ENCODE measurements around the gene COX8A.
"Not testable (repeated sequence)": the region's sequence is repeated elsewhere in the genome, so short reads cannot be mapped to it uniquely, and the experiment has no call there.

The COX8A gene, protein sequence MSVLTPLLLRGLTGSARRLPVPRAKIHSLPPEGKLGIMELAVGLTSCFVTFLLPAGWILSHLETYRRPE

DNA sequence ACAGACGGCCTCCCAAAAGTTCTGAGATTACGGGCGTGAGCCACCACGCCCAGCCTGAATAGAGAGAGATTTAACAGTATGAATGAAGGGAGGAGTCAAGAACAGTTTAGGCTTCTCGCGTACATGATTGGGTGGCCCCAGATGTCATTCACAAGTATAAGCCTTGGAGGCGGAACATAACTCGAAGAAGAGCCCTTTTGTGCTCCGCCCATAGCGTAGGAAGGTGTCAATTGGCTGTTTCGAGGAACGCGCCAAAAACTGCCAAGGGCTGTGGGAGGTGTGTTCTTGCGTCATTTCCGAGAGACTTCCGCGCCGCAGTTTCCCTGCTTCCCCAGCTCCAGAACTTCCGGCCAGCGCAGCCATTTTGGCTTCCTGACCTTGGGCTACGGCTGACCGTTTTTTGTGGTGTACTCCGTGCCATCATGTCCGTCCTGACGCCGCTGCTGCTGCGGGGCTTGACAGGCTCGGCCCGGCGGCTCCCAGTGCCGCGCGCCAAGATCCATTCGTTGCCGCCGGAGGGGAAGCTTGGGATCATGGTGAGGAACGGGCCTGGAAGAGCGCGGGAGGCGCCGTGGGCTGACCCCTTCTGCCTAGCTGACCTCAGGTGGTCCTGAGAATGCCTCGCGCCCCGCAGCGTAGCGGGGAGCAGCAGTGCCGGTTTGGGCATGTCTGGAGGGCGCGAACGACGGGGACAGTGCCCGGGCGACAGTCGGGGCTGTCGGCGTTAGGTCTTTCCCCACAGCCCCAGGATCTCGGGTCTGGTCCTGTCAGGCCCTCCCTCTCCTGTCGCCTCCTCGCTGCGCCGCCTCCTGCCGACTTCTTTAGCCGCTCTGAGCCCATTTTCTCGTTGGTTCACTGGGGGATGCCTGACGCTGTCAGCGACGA lies at the start of gene COX8A:
TSS of gene COX8A (plus strand) at position 362 of the 885 bp plus-strand sequence. CDS start at position 423, 61 bp downstream.
- peak; percentile 88 to 90 for DNase-seq (ENCODE audit: low read depth in 2 of 2)

DNA sequence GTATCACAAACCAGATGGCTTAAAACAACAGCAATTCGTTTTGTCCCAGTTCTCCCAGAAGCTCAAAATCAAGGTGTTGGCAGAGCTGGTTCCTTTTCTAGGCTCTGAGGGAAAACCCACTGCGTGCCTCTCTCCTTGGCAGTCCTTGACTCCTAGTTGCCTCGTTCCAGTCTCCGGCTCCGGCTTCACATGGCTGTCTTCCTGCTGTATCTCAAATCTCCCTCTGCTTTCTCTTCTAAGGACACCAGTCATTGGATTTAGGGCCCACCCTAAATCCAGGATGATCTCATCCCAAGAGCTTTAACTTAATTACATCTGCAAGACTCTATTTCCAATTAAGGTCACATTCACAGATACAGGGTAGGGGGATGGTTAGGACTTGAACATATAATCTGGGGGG lies 44.8 kb upstream of the COX8A start:
- DNase-seq (ENCODE audit: low read depth in 2 of 2) = no peak

DNA sequence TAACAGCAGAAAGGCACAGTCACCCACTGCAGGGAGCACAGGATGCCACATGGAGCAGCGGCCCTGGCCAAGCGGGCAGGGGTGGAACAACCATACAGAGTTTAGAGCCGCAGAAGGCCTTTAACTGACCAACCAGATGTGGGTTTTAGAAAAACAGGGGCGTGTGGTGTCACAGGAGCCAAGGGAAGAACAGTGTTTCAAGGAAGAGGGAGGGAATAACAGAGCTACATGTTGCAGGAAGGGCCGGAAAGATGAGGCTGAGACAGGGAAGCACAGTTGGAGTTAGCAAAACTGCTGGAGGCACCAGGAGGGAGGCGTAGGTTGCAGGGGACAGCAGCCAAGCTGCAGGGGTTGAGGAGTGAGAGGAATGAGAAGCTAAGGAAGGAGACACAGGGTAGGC lies 43.4 kb upstream of the COX8A start:
- DNase-seq (ENCODE audit: low read depth in 2 of 2) = no peak

DNA sequence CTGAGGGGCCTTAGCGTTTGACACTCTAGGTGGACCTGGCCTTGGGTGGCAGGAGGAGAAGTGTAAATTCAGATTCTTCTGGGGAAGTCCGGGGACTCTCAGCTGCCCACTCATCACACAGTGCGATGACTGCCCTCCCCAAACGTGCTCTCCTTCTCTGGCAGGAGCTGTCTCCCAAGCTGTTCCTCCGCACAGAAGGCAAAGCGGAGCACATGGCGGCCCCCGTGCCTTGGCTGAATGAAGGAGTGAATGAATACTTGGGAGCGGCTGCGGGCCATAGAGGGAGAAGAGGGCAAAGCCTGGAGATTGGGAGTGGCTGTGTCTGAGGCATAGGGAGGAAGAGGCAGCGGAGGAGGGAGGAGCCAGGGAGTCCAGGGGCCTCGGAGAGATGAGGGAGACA lies 42.5 kb upstream of the COX8A start:
- no peak for DNase-seq (ENCODE audit: low read depth in 2 of 2)

DNA sequence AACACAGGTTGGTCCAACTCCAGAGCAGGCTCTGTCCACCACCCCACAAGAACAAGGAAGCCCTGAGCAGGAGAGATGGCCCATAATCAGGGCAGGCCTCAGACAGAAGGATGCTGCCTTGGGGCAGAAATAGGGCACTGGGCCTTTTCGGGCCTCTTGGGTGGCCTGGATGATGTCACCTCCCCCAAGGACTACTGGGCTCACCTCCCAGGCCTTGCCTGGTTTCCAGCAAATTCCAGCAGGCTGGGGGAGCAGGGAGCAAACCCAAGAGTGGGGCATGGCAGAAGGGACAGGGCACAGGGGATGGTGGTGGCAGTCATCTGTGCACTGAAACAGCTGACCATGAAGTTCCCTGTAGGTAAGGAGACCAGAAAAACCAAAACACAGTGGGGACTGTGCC lies 41.0 kb upstream of the COX8A start:
- no peak for DNase-seq (ENCODE audit: low read depth in 2 of 2)

DNA sequence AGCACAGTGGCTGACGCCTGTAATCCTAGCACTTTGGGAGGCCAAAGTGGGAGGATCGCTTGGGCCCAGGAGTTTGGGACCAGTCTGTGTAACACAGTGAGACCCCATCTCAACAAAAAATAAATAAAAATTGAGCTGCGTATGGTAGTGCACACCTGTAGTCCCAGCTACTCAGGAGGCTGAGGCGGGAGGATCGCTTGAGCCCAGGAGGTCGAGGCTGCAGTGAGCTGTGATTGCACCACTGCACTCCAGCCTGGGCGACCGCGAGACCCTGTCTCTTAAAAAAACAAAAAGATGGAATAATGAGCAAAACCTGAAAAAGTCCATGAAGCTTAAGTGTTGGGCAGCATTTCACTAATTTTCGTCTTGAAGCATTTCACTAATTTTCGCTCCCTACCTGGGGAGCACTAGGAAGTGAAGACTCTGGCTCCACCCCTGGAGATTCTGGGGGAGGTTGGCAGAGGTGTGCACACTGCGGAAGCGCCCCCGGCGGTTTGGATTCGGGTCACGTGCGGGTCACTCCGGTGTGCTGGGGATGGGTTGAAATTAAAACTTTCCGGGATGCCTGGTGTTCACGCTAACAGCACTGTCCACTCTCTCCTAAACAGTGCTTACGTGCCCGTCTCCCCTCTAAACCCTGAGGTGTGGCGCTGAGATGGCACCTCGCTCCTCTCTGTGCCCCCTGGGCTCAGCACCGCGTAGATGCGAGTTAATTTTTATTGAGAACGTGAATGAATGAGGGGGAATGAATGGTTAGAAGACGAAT lies 36.5 kb upstream of the COX8A start:
- DNase-seq (ENCODE audit: low read depth in 2 of 2) = no peak

DNA sequence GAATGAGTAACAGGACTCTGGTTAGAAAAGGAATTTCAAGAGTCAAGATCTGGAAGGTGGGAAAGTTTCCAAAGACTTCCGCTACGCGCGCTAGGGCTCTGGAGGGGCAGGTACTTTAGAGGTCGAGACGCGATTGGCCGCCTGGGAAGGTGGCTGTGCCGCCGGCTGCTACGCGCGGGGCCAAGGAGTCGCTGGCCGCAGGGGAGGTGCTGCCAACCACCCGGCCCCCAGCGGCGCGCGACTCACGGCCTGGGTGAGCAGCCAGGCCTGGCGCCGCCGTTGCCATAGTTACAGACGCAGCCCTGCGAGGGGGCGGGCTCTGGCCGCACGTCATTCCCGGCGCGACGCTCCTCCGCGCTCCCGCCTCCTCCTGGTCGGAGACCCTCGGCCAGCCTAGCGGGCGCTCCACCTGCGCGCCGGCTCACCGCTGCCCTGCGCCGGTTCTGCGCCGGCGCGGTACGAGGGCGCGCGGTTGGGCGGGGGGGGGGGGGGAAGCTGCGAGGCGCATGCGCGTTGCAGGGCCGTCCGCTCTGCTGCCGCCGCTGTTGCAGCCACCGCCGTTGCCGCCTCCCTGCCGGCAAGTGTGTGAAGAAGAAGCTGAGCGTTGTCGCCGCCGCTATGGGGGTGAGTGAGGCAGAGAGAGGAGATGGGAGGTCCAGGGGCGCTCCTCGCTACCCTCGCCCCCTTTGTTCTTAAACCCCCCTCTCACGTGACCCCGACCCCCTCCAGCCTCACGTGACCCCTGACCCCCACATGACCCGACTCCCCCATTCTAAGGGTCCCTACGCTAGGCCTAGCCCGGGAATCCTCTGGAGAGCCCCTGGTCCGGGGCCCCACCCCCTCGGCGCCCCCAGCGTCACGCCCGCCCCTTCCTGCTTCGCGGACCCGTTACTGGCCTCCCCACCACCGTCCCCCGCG lies 35.7 kb upstream of the COX8A start, which contains the start of gene NAA40:
TSS of gene NAA40 (plus strand) at position 524 of the 918 bp plus-strand sequence. CDS start at position 619, 95 bp downstream.
- DNase-seq (ENCODE audit: low read depth in 2 of 2) = peak; percentile 88 to 90

DNA sequence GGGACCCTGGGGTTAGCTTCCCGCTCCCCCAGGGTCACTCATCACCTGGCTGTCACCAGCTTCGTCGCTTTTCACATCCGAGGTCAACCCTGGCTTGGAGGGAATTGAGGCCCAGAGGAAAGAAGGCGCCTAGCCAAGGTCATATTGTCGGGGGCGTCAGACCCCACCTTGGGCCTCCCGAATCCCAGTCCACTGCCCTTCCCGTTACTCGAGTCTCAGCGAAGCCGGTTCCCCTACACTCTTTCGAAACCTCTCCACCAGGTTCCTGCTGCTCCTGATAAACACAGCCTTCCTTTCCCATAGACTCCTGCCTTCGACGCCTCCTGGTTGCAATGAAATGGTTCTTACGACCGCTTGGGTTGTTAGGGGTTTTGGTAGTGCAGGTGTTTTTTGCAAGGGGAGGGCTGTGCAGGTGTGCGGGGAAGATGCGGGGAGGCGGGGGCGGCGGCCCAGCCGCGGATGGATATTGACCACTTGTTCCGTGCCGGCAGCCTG lies 35.0 kb upstream of the COX8A start:
- no peak for DNase-seq (ENCODE audit: low read depth in 2 of 2)

DNA sequence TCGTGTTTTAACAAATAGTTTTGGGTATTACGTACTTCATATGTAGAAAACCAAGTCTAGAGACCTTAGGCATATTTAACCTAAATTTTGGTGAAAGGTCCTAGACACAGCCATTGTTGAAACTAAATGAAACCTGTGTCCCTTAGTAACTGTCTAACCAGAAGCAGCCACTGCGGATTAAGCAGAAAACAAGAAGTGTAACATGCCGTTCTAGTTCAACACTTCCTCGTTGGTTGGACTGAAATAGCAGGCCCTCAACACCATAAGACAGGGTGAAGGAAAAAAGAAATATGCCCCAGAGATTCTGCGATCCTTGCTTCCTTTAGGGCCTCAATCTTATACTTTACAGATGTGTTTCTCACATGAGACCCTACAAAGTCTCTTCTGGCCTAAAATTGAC lies 33.6 kb upstream of the COX8A start:
- DNase-seq (ENCODE audit: low read depth in 2 of 2) = no peak

DNA sequence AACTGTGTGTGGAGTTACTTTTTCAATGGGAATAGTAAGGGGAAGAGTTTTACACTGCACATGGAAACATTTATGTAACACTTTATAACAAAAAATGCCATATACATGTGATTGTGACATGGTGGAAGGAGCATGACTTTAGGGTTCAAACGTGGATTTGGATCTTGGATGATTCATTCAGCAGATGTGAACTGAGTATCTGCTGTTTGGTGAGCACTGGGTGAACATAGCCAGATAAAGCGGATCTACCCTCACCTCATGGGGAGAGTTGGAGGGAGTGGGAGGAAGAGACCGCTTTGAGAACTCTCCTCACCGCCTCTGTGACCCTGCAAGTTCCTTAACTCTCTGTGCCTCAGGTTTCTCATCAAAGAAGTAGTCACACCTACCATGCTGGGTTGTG lies 32.5 kb upstream of the COX8A start:
- DNase-seq (ENCODE audit: low read depth in 2 of 2) = no peak

DNA sequence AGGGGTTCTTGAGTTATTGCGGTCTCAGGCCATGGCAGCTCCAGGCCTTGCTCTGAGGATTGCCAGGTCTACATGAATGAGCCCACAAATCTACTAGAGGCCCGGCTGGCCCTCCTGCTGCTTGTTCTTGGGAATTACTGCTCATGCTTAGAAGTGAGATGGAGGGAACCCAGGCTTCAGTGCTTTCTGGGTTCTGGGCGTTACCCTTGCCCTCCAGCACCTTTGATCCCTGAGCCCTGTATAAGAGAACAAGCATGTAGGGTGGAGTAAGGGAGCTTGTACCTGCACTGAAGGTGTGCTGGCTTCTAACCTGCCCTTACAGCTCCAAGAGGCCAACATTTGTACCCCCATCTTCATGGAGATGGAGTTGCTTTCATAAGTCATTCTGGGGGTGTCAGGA lies 31.6 kb upstream of the COX8A start:
- DNase-seq (ENCODE audit: low read depth in 2 of 2) = no peak

DNA sequence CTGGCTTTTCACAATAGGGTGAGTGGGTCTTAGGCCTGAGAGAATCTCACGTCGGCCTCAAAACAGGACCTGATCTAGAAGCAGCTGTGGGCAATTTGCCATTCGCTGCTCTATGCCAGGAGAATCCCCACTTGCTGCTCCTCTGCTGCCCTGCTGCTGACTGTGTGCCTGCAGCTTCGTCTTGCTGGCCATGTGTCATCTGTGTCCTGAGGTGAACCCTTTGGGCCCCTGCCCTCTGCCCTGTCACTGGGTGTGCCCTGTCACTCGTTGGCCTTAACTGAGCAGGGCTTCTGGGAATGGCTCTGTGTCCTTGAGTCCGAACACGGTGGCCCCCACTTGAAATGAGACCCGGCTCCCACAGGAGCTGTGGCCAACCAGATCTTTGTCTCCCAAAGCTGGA lies 29.4 kb upstream of the COX8A start:
- no peak for DNase-seq (ENCODE audit: low read depth in 2 of 2)

DNA sequence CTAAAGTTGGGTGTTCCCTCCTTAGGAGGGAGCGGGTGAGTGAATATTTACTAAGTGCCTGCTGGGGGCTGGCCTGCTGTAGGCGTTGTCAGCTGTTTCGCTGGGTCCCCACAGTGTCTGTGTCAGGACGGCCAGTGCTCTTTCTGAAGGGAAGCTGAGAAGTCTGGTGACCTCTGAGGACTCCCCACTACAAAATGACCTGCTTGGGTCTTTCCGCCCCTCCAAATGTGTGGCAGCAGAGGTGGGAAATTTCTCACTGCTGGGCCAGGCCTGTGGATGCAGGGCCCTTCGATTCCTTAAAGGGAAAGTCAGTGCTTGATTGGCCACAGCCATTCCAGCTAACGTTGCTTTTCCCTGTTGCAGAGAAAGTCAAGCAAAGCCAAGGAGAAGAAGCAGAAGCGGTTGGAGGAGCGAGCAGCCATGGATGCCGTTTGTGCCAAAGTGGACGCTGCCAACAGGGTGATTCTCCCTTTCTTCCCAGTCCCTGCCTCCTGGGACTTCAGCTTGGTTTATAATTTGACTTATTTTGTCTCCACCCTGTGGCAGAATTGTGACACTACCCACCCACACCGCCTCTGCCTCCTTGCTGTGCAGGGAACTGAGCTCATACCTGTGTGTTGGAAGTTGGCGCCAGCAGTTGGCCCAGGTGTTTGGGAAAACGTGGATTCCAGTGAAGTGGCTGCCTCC lies 28.8 kb upstream of the COX8A start:
- peak; percentile 13 to 43 for DNase-seq (ENCODE audit: low read depth in 2 of 2)

DNA sequence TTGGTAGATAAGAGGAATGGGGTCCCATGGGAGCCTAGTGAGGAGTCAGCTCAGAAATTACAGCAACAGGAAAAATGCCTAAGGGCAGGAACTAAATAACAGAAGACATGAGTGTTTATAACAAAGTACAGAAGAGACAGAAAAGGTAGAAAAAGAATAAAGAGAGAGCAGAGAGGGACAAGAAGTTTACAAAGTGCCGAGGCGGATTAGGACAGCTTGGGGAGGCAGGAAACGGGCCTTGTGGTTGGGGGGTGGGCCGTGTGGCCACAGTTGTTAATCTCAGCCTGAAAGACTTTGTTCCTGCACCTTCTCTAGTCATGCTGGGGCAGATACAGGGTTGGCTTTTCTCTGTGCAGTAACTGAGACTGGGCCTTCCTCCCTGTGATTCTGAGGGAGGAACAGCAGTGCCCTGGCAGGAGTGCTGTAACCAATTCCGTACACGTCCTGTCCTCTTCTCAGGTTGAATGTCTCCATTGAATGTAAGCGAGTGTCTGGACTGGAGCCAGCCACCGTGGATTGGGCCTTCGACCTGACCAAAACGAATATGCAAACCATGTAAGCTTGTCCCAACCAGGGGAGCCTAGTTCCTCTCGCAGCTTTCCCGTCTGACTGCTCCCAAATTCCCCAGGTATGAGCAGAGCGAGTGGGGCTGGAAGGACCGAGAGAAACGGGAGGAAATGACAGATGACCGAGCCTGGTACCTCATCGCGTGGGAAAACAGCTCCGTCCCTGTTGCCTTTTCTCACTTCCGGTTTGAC lies 22.5 kb upstream of the COX8A start:
- no peak for DNase-seq (ENCODE audit: low read depth in 2 of 2)

DNA sequence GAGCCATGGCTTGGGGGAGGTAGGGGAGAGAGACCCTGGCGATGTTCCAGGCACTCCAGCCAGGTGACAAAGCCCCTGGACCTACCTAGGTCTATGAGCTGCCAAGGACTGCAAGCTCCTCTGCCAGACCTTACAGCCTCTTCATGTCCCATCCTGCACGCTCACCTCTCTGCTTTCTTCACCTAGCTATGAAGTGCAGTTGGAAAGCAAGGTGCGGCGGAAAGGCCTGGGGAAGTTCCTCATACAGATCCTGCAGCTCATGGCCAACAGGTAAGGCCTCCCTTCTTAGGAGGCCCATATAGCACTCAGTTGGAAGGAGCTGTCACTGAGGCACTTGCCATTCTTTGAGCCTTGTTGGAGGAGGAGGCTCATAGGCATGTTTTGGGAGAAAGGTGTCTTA lies 21.9 kb upstream of the COX8A start:
- DNase-seq (ENCODE audit: low read depth in 2 of 2) = no peak

DNA sequence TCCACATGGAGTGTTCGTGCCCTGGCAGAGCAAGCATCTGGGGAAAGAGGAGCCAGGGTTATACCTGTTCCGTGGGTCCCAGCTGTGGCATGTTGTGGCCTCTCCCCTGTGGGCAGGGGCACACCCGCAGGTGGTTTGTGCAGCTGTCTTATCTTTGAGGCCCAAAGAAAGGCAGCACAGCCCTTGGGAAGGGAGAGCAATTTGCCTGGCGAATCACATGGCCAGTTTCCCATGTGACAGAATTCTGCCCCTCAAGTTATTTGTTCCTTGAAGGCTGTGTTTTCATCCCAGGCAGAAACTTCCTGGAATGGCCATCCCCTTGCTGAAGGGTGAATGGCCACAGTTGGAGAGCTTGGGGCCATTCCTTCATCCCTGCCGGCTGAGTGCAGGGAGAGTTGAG lies 16.4 kb upstream of the COX8A start:
- no peak for DNase-seq (ENCODE audit: low read depth in 2 of 2)

DNA sequence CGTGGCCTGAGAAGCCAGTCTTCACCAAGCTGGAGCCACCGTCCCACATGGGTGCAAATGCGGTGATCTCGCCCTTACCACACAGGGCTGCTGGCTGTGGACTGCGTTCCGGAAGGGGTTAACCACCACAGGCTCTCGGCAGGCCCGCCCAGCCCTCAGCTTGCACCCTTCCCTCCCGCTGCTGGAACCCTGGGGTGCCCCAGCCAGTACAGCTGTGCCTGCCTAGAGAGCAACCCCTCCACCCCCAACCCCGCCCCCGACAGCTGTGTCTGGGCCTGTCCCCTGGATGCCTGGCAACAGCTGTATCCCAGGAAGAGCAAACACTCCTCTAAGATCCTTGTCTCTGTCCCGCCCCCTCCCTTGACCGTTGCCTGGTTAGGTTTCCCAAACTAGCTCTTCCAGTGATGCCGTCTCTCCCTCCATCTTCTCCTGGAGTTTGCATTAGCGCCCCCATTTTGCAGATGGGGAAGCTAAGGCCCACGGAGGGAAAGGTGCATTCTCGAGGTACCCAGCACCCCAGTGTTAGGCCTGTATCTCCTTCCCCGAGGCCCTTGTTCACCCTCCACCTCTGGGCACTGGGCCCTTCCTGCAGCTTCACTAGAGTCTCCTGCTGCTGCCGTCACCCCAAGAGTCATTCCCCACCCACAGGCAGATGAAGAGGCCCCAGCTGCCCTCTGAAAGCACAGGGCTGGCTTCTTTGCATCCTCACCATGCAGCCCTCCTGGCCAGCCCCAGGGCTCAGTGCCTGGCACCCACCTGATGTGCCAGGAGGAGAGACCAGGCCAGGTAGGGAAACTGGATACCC lies 12.6 kb upstream of the COX8A start:
- no peak for DNase-seq (ENCODE audit: low read depth in 2 of 2)

DNA sequence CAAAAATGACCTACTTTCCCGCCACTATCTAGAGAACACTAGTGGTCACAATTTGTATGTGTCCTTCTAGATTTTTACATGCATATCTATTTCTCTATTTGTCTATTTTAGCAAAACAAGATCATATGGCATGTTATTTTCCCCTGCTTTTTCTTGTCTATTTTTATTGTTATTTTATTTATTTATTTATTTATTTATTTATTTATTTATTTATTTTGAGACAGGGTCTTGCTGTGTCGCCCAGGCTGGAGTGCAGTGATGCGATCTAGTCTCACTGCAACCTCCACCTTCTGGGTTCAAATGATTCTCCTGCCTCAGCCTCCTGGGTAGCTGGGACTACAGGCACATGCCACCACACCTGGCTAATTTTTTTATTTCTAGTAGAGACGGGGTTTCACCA lies 10.5 kb upstream of the COX8A start:
- not testable (repeated sequence) for DNase-seq (ENCODE audit: low read depth in 2 of 2)

DNA sequence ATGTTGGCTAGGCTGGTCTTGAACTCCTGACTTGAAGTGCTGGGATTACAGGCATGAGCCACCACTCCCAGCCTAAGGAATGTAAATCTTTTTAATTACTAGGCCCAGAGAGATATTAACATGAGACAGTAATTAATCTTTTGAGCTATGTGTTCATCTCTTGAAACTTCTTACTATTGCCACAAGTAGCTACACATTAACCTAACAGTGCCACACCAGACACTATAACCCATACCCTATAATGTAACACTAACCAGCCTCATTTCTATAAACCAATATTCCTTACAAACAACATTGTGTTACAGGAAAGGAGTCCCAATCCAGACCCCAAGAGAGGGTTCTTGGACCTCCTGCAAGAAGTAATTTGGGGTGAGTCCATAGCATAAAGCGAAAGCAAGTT lies 8.0 kb upstream of the COX8A start:
- DNase-seq (ENCODE audit: low read depth in 2 of 2) = no peak

Data from activated CD4-positive, alpha-beta T cell treated with anti-CD3 and anti-CD28 coated beads for 24 hours (primary cell).